ENCODE data around the gene FGL2.
"Not testable (repeated sequence)": the region's sequence is repeated elsewhere in the genome, so short reads cannot be mapped to it uniquely, and the experiment has no call there.

The FGL2 gene

GRCh38 chr7:77199013-77199966 lies at the start of gene FGL2:
Gene FGL2 (minus strand): TSS chr7:77199819. CDS start chr7:77199793, 26 bp downstream.
- DNase-seq, result no peak

GRCh38 chr7:77248154-77248553 lies 48.5 kb upstream of the FGL2 start:
- no peak for DNase-seq

GRCh38 chr7:77247206-77247850 lies 47.7 kb upstream of the FGL2 start:
- no peak for DNase-seq

GRCh38 chr7:77246026-77246640 lies 46.5 kb upstream of the FGL2 start:
- no peak for DNase-seq

- DNase-seq, result no peak
Observed at GRCh38 chr7:77245015-77245755, 45.6 kb upstream of the FGL2 start.

- no peak for DNase-seq
Observed at GRCh38 chr7:77244222-77244934, 44.8 kb upstream of the FGL2 start.

GRCh38 chr7:77242554-77242953 lies 42.9 kb upstream of the FGL2 start:
- no peak for DNase-seq

GRCh38 chr7:77242068-77242467 lies 42.4 kb upstream of the FGL2 start:
- no peak for DNase-seq

GRCh38 chr7:77239471-77239870 lies 39.9 kb upstream of the FGL2 start:
- DNase-seq, result no peak

- no peak for DNase-seq
Observed at GRCh38 chr7:77238703-77239136, 39.1 kb upstream of the FGL2 start.

GRCh38 chr7:77235276-77235675 lies 35.7 kb upstream of the FGL2 start:
- DNase-seq, result no peak

GRCh38 chr7:77232467-77232866 lies 32.8 kb upstream of the FGL2 start:
- DNase-seq, result no peak

GRCh38 chr7:77228795-77229194 lies 29.2 kb upstream of the FGL2 start:
- not testable (repeated sequence) for DNase-seq

- DNase-seq, result no peak
Observed at GRCh38 chr7:77226357-77226839, 26.8 kb upstream of the FGL2 start.

- DNase-seq, result no peak
Observed at GRCh38 chr7:77223261-77223660, 23.6 kb upstream of the FGL2 start.

- no peak for DNase-seq
Observed at GRCh38 chr7:77222819-77223218, 23.2 kb upstream of the FGL2 start.

- no peak for DNase-seq
Observed at GRCh38 chr7:77222065-77222464, 22.4 kb upstream of the FGL2 start.

- not testable (repeated sequence) for DNase-seq
Observed at GRCh38 chr7:77219701-77220331, 20.2 kb upstream of the FGL2 start.

- DNase-seq, result no peak
Observed at GRCh38 chr7:77217474-77218185, 18.0 kb upstream of the FGL2 start.

GRCh38 chr7:77216181-77216845 lies 16.7 kb upstream of the FGL2 start:
- no peak for DNase-seq
